ENCODE measurements around the gene PDE4D. TPM values are rescaled to one million over a fixed set of nuclear protein-coding genes. Genes with fewer than 3 reads are reported as not detected.
A peak's percentile ranks its signal among the peaks of the same experiment; 100 is the strongest.
"Not testable (repeated sequence)": the region's sequence is repeated elsewhere in the genome, so short reads cannot be mapped to it uniquely, and the experiment has no call there.

PDE4D gene
- total RNA-seq, 1 donor from 2014 or later, result 41.0 TPM

DNA sequence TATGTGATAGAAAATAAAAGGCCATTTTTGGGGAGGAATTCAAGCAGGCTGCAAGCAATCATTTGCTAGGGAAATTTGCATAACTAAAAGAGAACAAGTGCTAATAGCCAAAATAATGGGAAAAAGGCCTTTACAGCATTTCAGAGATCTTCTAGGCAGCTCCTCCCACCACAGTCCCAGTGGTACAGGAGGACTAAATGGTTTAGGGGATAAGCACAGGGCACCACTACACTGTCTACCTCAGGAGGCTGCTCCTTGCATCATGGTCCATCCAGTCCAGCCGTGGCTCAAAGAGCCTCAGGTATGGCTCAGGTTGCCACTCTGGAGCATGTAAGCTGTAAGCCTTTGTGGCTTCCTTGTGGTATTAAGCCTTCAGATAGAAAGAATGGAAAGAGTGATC is 485.6 kb downstream of the PDE4D start:
- DNase-seq, result no peak

DNA sequence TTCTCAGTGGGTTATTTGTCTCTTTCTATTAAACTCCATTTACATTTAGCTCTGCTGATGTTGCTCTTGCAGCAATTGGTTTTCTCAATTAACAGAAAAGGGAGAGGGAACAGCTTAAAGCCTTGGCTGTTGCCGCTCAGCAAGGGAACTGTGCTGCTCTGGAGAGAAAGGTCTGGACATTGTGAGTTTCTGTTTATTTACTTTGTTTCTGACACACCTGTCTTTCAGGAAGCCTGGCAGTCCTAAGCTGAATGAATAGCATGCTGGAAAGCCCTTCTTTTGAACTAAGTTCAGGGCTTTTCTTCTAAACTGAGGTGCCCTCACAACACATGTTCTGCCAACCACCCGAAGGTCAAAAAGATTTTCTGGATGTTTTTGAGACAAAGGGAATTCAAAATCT is 491.9 kb downstream of the PDE4D start:
- peak; percentile 6 for DNase-seq

DNA sequence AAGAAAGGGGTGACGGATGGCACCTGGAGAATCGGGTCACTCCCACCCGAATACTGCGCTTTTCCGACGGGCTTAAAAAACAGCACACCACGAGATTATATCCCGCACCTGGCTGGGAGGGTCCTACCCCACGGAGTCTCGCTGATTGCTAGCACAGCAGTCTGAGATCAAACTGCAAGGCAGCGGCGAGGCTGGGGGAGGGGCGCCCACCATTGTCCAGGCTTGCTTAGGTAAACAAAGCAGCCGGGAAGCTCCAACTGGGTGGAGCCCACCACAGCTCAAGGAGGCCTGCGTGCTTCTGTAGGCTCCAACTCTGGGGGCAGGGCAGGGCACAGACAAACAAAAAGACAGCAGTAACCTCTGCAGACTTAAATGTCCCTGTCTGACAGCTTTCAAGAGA is 498.6 kb downstream of the PDE4D start:
- not testable (repeated sequence) for DNase-seq

DNA sequence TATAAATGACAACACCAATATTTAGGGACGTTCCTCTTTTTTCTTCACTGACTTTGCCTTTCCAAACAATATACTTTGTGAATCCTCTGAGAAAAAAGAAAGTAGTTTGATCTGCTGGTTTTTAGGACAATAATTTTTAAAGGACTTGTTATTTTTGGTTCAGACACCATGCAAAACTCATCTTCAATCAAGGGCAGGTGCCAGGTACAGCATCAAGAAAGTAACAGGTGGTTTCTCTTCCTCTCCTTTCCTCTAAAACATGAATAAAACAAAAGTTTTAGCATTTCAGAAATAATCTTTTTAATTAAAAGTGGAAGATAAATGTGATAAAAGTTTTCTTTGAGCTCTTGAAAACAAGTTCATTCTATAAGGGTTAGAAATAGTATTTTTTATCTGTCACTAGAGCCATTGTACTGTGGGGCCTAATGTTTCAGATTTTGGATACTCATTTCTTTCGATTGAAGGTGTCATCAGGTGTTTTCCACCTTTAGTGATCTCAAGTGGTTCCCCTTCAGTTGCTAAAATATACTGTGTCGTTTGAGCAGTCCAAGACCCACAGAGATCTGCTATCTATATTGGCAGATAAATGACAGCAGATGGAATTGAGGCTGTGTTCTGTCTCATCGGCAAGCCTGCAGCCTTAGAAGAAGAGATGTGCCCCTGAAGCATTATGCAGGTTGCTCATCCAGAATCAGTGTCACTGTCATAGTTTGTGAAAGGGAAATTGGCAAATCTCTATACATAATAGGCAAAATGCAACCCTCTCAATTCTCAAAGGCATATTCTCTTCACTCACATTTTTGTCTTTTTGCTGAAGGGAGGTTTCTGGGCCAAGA is 499.7 kb downstream of the PDE4D start:
- no peak for DNase-seq

DNA sequence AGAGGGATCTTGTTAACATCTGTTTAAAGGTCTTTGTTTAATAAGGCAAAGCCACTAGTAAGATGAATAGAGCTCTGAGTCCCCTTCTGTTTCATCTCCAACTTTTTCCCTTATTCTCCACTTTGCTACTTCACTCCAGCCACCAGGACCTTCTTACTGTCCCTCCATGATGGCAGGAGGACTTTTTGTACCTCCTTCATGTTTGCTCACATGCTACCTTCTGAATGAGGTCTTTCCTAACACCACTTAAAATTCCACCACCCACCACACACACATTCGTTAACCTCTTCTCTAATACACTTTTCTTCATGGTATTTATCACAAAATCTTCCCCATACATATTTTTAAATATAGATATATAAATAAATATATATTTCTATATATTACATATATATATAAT is 501.9 kb downstream of the PDE4D start:
- DNase-seq, result no peak

DNA sequence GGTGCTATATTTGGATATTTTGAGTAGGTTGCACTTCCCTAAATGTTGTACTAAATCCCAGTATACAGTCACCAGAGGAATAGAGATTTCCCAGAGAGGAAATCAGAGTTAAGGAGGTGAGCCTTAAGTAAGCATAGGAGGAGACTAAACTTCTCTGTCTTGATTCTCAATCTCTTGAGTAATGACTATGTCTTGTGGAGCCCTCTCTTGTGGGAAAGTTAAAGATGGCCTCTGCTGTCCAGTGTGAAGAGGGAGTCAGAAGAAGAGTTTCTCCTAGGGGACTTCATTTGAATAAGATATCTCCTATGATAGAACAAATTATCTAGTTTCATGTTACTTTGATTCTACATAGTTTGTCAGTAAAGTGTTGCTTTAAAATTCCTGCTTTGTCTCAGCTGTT is 502.5 kb downstream of the PDE4D start:
- DNase-seq, result no peak

DNA sequence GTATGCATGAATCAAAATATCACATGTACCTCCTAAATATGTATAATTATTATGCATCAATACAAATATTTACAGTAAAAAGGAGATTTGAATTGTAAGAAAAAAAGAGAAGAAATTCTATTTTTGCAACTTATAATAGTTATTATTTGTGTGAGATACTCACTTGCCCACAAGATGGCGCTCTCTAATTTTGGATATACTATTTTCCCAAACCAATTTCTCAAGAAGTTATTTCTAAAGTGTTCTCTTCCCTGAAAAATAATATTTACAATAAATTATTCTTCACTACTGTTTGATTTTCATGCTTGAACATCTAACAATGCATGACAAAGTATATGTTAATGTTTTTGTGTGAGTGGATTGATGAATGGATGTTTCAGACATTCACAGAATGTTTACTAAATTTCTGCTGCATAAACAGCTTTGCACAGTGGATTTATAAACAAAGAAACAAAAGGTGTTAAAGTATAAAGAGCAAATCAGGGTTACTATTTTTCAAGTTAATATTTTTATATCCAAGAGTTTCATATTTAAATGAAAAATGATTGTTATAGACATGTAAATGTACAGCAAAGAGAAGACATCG is 503.4 kb downstream of the PDE4D start:
- peak; percentile 62 for DNase-seq

DNA sequence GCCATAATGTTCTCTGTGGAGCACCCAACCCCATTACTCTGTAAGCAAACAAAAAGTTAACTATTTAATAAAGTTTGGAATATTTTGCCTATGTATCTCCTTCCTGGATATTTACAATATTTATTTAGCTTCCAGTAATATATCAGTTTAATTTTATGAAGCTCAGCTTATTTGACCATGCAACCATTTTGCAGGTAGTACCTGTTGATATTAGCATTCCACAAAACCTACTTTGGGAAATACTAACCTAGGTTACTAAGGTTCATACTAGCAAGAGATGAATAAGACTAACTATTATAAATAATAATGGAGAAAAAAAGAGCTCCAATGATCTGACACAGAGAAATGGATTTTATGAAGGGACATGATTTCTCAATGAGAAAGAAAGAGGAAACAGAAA is 506.4 kb downstream of the PDE4D start:
- DNase-seq, result no peak

DNA sequence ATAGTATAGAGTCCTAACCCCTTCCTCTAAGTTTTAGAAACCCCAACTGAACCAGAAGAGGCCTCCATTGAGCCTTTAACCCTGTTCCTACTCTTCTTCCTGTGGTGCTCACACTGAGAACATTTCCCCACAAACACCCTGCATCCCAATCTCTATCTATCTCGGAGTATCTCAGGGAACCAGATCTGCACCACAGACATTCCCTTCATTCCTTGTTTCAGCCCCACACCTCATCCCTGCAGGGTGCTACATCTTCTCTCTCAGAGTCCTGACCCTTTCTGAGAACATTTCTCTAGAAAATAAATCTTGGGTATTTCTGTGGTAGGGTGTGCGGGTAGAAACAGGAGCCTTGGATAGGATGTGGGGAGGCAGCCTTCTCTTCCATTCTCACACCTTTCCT is 507.8 kb downstream of the PDE4D start:
- DNase-seq, result no peak

DNA sequence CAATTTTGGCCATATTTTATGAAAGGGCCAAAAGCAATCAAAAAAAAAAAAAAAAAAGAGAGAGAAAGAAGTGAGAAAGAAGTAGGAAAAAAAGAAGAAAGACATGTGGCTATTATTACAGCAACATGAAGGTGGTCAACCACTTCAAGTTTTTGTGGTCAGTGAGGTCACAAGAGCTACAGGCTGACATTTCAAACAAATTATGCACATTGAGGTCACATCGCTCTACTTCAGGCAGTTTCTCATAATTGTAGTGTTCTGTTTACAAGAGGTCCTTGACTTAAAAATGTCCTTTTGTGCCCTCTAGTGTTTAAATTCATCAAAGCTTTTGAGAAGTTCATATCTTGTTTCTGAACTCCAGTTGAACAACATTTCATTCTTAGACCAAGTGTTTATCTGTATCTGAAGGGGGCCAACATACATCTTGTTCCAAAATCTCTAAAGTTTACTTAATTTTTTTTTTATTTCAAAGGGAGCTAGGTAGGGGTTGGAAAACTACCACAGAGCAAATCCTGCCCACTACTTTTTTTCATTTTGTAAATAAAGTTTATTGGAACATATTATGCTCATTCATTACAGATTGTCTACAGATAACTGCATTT is 513.1 kb downstream of the PDE4D start:
- peak; percentile 81 for DNase-seq

DNA sequence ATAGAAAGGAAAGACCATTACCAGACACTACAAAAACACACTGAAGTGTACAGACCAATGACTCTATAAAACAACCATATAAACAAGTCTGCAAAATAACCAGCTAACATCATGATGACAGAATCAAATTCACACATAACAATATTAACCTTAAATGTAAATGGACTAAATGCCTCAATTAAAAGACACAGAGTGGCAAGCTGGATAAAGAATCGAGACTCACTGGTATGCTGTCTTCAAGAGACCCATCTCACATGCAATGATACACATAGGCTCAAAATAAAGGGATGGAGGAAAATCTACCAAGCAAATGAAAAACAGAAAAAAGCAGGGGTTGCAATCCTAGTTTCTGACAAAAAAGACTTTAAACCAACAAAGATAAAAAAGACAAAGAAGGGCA is 519.5 kb downstream of the PDE4D start:
- DNase-seq, result not testable (repeated sequence)

DNA sequence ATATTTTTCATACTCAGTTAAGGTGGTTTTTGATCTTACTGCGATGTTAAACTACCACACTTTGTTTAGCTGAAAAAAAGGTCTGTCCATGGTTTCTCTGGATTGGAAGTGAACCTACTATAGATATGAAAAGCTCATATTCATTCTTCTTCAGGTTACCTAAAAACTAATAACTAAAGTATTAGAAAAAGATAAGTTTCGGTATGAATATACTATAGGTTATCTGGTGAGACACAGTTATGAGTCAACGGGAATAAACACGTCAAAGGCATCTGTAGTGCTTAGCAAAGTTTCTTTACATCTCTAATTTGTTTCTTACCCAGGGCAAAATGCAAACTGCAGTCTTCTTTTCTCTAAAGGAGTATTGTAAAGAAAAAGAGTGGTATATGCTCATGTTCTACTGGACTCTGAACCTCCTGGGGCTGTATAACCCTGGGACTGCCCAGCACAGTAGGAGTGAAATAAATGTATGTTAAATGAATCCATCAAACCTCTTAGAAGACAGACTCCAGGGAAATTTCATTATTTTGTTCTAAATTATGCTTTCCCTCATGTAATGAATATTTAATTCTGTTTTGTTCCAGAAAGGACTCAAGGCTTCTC is 521.9 kb downstream of the PDE4D start:
- DNase-seq, result no peak

DNA sequence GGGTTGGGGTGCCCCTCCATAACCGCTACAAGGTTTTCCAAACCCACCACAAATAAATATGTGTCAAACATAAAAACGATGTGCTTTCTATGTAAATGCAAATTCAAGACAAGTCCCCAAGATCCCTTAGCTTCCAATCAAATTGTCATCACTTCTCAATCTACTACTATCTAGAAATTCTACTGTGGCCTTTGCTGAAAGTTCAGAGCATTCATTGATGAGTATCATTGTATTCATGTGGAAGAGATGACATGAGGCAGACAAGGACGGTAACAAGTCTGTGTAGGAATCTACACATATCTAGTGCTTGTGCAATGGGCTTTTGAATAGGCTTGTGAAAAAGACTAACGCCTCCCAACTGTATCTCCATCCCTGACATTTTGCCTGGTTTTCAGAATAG is 524.6 kb downstream of the PDE4D start:
- DNase-seq, result no peak

DNA sequence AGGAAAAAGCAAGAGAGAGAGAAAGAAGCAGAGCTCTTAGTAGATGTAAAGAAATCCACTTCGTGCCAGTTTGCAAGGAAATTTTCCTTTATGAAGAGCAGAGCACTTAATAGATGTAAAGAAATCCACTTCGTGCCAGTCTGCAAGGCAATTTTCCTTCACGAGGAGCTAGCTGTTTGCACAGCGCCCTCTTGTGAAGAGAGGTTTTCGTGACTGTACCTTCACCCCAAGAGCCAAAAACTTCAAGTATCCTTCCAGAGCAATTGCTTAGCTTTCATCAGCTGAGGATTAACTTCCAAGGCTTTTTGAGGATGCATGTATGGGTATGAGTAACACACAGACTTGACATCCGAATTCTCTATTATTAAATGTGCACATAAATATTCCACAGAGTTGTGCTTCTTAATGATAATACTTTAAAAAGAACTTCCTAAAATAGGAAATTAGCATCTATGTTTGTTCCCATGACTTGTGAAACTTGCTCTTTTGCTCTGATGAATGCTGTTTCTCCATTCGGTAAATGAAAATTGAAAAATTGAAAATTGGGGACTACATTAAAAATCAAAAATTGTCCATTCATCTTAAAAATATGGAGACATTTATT is 525.6 kb downstream of the PDE4D start:
- peak; percentile 87 for DNase-seq

DNA sequence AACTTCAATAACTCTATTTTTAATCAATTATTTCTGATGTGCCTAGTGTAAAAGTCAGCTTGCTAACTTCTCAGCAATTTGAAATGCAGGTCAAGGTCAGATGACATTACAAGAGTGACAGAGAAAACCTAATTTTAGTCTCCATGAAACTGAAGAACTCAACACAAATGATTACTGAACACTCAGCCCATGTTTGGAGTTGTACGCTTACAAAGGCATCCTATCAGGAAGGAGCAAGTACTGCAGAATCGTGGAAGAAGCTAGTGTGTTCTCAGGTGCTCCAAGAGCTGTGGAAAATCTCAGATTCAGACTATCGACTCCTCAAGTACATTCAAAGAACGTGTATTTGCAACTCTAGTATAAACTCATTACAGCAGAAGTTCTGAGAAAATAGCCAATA is 526.7 kb downstream of the PDE4D start:
- DNase-seq, result no peak

DNA sequence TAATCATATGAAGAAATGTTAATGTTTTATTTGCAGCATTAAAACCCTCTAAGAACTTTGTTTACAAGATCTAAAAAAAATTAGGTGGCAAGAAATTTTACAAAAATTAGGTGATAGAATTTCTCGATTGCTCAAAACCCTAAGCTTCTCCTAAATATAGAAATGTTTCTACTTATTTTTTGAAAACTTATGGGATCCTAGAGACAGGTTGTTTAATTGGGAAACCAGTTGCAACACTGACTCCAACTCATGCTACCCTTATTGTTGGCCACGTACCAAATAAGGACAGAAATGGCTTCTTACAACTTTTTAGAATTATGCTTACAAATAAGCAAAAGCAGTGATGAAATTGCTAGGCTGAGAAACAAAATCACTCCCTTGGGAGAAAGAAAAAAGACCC is 531.1 kb downstream of the PDE4D start:
- DNase-seq, result no peak

DNA sequence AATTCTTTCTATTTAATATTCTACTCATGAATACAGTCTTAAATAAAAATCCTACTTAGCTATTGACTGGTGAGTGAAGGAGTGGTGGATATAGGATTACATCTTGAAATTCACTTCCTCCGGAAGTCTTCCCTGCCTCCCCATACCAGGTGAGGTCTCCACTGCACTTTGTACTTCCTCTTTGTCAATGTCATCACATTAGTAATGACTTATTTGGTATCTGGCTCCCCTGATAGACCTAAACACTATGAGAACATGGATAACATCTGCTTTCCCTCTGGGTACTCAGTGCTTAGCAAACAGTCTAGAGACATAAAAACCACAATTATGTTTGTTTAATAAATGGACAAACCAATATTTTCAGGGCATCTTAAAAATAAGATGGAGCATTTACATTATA is 532.1 kb downstream of the PDE4D start:
- DNase-seq, result no peak

DNA sequence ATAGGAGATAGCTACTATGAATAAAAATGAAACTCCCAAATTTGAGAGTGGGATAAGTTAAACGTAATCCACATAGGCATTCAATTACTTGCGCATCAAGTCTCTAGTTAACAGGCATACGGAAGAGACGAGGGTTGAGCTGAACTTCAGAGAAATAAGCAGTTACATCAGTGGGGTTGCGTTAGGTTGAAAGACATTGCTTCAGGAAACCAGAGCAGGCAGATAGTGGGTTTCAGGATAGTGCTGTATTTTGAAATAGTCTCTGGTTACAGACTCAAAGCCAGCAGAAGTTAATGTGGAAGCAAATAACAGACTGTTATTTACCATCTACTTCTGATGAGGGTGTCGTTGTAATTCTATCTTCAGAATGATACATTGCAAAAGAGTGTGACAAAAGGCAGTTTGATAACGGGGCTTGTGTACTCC is 533.4 kb downstream of the PDE4D start:
- no peak for DNase-seq

DNA sequence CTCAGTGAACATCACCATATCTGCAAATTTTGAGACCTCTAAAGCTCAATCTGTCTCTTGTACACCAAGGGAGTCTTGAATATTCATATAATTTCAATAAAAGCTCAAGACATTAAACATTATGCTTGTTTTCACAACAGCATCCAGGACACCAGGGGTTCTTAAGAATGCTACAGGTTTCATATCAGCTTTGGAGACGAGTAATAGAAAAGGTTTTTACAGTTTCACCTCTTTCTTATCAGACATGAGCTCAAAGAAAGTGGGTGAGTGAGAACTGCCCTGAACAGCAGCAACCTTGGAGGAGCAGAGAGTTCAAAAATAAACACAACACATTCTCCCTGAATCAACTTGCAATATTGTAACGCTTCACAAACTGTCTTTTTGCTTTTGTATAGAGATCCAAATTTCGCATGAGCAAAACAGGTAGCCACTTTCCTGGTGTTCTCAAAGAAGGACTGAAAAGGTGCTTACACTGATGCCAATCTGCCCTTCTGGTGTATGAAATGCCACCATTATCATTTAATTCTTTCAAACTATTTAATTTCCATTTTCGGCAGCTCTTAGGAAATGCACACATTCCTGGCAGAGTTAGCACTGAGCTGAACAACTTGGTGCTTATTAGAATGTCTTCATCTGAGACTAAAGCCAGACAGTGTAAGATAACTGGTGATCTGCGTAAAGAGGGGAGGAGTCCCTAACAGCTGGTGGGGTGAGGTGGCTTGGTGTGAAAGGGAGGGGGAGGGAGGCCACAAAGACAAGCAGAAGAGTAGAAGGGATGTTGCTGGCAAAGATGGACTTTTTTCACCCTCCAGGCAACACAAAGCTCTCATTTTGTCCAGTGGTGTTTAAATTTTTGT is 535.3 kb downstream of the PDE4D start:
- no peak for DNase-seq

DNA sequence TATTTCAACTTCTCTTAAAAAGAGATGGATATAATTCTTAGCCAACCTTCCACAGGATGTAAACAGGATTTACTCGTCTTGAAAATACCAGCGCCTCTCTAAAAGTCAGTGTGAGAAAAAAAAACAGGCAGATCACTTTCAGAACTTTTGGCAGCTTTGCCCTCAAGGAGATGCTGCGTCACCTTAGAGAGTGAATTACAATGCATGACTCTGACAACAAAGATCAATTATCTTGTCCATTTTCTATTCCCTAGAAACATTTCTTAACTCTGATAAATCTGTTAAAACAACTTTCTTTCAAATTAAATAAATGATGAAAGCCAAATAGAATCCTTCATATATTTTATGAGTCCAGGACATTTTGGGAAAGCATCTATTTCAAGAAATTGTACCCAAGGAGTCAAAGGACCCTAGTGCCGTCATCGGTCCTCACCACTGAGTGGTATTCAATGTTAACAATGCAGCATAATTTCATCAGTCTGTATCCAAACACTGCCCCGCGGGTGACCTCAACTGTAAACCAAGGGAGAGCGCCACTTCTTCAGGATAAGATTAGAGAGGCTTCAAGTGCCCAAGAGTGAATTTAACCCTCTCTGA is 536.0 kb downstream of the PDE4D start:
- no peak for DNase-seq

DNA sequence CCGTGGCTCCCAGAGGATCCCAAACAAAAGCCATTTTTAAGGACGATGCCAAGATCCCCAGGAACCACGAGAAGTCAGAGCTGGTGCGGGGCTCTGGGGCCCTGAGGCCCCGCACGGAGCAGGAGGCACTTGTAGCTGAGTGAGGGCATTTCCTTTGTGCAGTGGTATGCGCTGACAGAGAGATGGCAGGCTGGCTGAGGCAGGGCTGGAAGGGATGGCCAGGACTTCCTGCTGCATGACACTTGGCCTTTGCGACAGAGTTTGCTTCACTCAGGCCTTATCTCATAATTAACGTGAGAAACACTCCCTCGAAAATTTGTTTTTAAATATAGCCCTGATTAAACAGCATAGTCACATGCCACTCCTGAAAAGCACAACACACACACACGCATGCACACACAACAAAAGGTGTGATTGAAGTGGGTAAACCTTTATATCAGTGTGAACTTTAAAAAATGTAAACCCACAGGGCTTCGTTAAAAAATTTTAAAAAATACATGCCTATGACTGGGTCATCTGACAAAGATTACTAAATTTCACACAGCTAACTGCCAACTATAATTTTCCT is 536.6 kb downstream of the PDE4D start:
- peak; percentile 33 for DNase-seq

Measured in dermis blood vessel endothelial cell (primary cell).